NCI-H2029 (cell line): ENCODE measurements around the gene NT5DC3.

ENCODE experiments used
- DNase-seq: peaks from one replicate; lab custom pipeline; 2025; lab: John Stamatoyannopoulos, UW

The NT5DC3 gene

GRCh38 chr12:103751600-103751999, 89.4 kb downstream of the NT5DC3 start:
- DNase-seq, result no peak

- DNase-seq, result no peak
Measured at GRCh38 chr12:103751171-103751570, 89.9 kb downstream of the NT5DC3 start.

DNA sequence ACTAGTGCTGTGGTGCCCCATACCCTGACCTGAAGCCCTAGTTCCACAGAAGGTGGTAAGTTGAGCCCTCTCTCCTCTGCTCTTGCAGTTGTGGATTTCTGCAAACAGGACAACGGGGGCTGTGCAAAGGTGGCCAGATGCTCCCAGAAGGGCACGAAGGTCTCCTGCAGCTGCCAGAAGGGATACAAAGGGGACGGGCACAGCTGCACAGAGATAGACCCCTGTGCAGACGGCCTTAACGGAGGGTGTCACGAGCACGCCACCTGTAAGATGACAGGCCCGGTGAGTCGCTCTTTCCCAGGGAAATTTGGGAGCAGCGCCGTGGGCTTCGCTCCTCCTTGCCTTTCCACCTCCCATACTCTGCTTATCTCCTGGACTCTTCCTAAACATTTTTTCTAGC, 92.2 kb downstream of the NT5DC3 start:
- no peak for DNase-seq

- no peak for DNase-seq
Measured at GRCh38 chr12:103748002-103748401, 93.0 kb downstream of the NT5DC3 start.

GRCh38 chr12:103745962-103746361, 95.1 kb downstream of the NT5DC3 start:
- peak; percentile 18 for DNase-seq

DNA sequence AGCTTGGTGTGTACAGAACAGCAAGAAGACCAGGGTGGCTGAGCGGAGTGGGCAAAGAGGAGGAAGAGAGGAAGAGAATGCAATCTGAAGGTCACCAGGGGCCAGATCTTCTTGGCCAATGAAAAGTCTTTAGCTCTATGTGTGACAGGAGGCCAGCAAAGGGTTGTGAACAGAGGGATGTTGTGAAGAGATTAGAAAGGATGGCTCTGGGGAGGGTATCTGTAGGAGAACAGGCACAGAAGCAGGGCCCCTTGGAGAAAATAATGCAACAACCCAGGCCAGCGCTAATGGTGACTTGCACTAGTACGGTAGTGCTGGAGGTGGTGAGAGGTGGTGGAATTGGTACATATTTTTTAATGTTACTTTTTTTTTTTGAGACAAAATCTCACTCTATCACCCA, 97.2 kb downstream of the NT5DC3 start:
- no peak for DNase-seq

- peak; percentile 95 for DNase-seq
Measured at GRCh38 chr12:103742349-103742932, 98.6 kb downstream of the NT5DC3 start.

DNA sequence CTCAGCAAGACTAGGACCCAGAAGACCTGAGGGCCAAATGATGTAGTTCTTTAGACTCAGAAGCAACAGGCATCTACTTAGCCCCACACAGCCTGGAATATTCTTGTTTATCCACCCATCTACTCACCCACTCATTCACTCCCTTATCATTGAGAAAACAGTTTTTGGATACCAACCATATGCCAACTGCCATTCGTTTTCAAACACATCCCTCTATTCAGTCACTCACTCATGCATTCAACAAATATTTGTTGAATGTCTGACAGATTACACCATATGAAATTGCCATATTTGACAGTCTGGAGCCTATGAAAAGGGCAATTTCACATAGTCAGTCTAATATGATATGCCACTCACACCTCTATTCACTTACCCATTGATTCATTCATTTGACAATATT, 103.2 kb downstream of the NT5DC3 start:
- DNase-seq, result peak; percentile 53

- no peak for DNase-seq
Measured at GRCh38 chr12:103736572-103736971, 104.5 kb downstream of the NT5DC3 start.

DNA sequence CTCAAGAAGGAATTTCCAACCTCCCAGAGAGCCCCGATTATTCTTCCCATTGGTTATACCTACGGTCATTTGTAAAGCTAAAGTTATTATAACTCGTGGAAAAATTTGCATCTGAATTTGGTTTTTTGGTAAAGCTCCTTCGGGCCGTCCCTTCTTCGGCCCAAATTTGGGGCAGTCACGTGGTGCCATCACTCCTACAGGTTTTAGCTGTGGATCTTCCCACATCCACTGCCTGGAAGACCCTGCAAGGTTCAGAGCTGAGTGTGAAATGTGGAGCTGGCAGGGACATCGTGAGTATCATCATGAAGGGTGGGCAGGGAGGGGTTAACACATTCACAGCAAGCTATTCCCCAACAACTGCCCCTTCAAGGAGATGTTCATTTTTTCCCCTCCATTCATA, 105.7 kb downstream of the NT5DC3 start:
- no peak for DNase-seq

- DNase-seq, result no peak
Measured at GRCh38 chr12:103734863-103735262, 106.2 kb downstream of the NT5DC3 start.

GRCh38 chr12:103731539-103731938, 109.5 kb downstream of the NT5DC3 start:
- DNase-seq, result no peak

- no peak for DNase-seq
Measured at GRCh38 chr12:103729499-103729898, 111.5 kb downstream of the NT5DC3 start.

GRCh38 chr12:103728323-103728722, 112.7 kb downstream of the NT5DC3 start:
- no peak for DNase-seq

GRCh38 chr12:103727638-103728037, 113.4 kb downstream of the NT5DC3 start:
- DNase-seq, result no peak

DNA sequence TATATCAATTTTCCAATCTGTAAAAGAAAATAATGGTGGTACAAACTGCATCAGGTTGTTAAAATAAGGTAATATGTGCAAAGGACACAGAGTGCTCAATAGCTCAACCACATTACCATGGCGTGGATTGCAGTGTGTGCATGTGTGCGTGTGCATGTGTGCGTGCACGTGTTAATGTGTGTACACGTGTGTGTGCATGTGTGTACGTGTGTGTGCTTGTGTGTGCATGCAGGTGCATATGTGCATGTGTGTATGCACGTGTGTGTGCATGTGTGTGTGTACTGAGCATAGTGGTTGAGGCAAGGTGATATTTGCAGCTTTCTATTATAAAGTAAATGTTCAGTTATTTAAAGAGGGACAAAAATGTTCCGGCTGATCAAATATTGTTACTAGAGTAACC, 115.6 kb downstream of the NT5DC3 start:
- DNase-seq, result no peak
